Fibroblast of peridontal ligament (primary cell): ENCODE data around the gene WASHC1.
"Not testable (repeated sequence)": the region's sequence is repeated elsewhere in the genome, so short reads cannot be mapped to it uniquely, and the experiment has no call there.

Source experiments
- DNase-seq: peaks from one replicate; pipeline ENCODE4 v3.0.0-alpha.2; 2010; ENCODE audit errors: extremely low read depth

WASHC1 gene

GRCh38 chr9:14129-14809, 15.0 kb downstream of the WASHC1 start:
- DNase-seq: not testable (repeated sequence)

DNA sequence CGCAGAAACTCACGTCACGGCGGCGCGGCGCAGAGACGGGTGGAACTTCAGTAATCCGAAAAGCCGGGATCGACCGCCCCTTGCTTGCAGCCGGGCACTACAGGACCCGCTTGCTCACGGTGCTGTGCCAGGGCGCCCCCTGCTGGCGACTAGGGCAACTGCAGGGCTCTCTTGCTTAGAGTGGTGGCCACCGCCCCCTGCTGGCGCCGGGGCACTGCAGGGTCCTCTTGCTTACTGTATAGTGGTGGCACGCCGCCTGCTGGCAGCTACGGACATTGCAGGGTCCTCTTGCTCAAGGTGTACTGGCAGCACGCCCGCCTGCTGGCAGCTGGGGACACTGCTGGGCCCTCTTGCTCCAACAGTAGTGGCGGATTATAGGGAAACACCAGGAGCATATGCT, 18.1 kb downstream of the WASHC1 start:
- not testable (repeated sequence) for DNase-seq

GRCh38 chr9:10653-11053, 18.6 kb downstream of the WASHC1 start:
- not testable (repeated sequence) for DNase-seq

GRCh38 chr9:10207-10606, 19.0 kb downstream of the WASHC1 start:
- DNase-seq: not testable (repeated sequence)
